Mucosa of stomach (tissue), 1 donor: Measurements from ENCODE around the gene KRT3.
"Not testable (repeated sequence)": the region's sequence is repeated elsewhere in the genome, so short reads cannot be mapped to it uniquely, and the experiment has no call there.

Source experiments
- H3K27me3 ChIP-seq: one replicate; pipeline ENCODE4 v1.7.0; 2013; ENCODE audit warnings: mild to moderate bottlenecking, low read length; ENCODE audit not compliant: control insufficient read depth, insufficient read depth
- H3K36me3 ChIP-seq: one replicate; pipeline ENCODE4 v1.7.0; 2013; ENCODE audit warnings: low read length; ENCODE audit not compliant: control insufficient read depth, insufficient read depth
- H3K4me1 ChIP-seq: one replicate; pipeline ENCODE4 v1.7.0; 2013; ENCODE audit warnings: mild to moderate bottlenecking, low read length; ENCODE audit not compliant: control insufficient read depth, insufficient read depth
- H3K4me3 ChIP-seq: one replicate; pipeline ENCODE4 v1.7.0; 2013; ENCODE audit warnings: low read length
- H3K9ac ChIP-seq: one replicate; pipeline ENCODE4 v1.7.0; 2013; ENCODE audit warnings: mild to moderate bottlenecking, low read length, moderate library complexity
- H3K9me3 ChIP-seq: one replicate; pipeline ENCODE4 v1.7.0; 2013; ENCODE audit warnings: mild to moderate bottlenecking, low read length, moderate library complexity; ENCODE audit not compliant: control insufficient read depth
- donor health status: Pancreatic carcinoma.

The KRT3 gene

GRCh38 chr12:52767020-52767379 lies 28.9 kb downstream of the KRT3 start:
- H3K27me3 ChIP-seq, result peaks cover 8% of the 10 kb centered on the region
- H3K9me3 ChIP-seq, result no peaks in the 10 kb centered on the region
- H3K4me1 ChIP-seq, result no peaks in the 10 kb centered on the region
- no peaks in the 10 kb centered on the region for H3K36me3 ChIP-seq
- no peak overlapping the region for H3K9ac ChIP-seq
- H3K4me3 ChIP-seq, result no peak overlapping the region

- H3K4me3 ChIP-seq, result no peak overlapping the region
- peaks cover 5% of the 10 kb centered on the region for H3K27me3 ChIP-seq
- no peak overlapping the region for H3K9ac ChIP-seq
- no peaks in the 10 kb centered on the region for H3K4me1 ChIP-seq
- no peaks in the 10 kb centered on the region for H3K9me3 ChIP-seq
- H3K36me3 ChIP-seq, result no peaks in the 10 kb centered on the region
Observed at GRCh38 chr12:52766351-52767019, 29.4 kb downstream of the KRT3 start.

DNA sequence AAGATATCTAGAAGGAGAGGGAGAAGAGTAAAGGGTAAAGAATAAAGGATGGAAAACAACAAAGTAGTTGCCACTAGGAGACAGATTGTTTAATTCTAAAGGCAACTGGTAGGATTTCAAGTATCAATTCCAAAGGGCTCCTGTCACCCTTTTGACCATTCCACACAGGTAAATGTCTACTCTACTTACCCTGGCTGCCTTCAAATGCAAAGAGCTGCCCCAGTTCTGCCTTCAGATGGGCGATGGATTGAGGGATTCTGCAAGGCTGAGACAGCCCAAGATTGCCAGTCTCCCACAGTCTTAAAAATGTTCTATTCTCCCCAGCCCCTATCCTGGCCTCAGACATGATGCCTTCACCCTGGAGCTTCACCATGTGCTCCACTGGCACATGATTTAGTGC lies 30.2 kb downstream of the KRT3 start:
- H3K9ac ChIP-seq, result no peak overlapping the region
- H3K36me3 ChIP-seq, result no peaks in the 10 kb centered on the region
- H3K27me3 ChIP-seq, result peaks cover 5% of the 10 kb centered on the region
- no peaks in the 10 kb centered on the region for H3K4me1 ChIP-seq
- H3K4me3 ChIP-seq, result no peak overlapping the region
- no peaks in the 10 kb centered on the region for H3K9me3 ChIP-seq

- Histone ChIP-seq H3K9ac (no peak overlapping the region), H3K9me3 (no peaks in the 10 kb centered on the region), H3K4me1 (no peaks in the 10 kb centered on the region), H3K36me3 (no peaks in the 10 kb centered on the region), H3K4me3 (no peak overlapping the region), H3K27me3 (peaks cover 5% of the 10 kb centered on the region)
Observed at GRCh38 chr12:52763991-52764390, 31.9 kb downstream of the KRT3 start.

GRCh38 chr12:52763036-52763659 lies 32.8 kb downstream of the KRT3 start:
- H3K9me3 ChIP-seq, result no peaks in the 10 kb centered on the region

GRCh38 chr12:52761802-52762201 lies 34.1 kb downstream of the KRT3 start:
- Histone ChIP-seq H3K4me3 (no peak overlapping the region), H3K9ac (no peak overlapping the region), H3K36me3 (no peaks in the 10 kb centered on the region), H3K27me3 (no peaks in the 10 kb centered on the region), H3K9me3 (no peaks in the 10 kb centered on the region), H3K4me1 (no peaks in the 10 kb centered on the region)

More at GRCh38 chr12:52763036-52763659, 32.8 kb downstream of the KRT3 start:
- H3K9ac ChIP-seq, result no peak overlapping the region
- H3K27me3 ChIP-seq, result peaks cover 2% of the 10 kb centered on the region
- no peaks in the 10 kb centered on the region for H3K4me1 ChIP-seq
- no peaks in the 10 kb centered on the region for H3K36me3 ChIP-seq
- no peak overlapping the region for H3K4me3 ChIP-seq

DNA sequence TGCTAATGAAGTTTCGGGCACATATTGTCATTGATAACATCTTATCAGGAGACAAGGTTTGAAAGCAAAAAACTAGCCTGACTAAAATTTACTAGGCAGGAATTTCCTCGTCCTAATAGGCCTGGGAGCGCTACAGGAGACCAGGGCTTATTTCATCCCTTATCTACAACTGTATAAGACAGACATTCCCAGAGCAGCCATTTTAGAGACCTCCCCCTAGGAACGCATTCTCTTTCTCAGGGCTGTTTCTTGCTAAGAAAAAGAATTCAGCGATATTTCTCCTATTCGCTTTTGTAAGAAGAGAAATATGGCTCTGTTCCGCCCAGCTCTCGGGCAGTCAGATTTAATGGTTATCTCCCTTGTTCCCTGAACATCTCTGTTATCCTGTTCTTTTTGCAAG lies 34.7 kb downstream of the KRT3 start:
- H3K27me3 ChIP-seq, H3K9ac ChIP-seq, H3K4me3 ChIP-seq, H3K36me3 ChIP-seq, H3K4me1 ChIP-seq, H3K9me3 ChIP-seq: not testable (repeated sequence)

GRCh38 chr12:52760623-52761022 lies 35.3 kb downstream of the KRT3 start:
- H3K9me3 ChIP-seq, result no peaks in the 10 kb centered on the region
- no peak overlapping the region for H3K9ac ChIP-seq
- H3K4me1 ChIP-seq, result no peaks in the 10 kb centered on the region

DNA sequence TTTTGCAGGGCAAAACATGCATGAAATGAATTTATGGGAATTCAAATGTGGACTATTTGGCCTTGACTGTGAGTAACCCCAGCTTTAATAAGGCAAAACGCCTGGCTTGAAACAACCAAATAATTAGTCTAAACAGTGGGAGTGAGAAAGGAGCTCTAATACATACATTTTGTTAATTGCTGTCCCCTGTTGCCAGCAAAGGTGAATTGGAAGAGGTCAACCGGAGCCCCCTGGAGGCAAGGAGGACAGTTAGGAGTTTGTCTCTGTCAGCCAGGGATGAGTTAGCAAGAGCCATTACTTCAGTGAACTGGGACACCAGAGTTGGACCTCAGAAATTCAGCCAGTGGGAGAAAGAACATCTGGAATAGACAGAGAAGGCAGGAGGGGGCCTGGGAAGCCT lies 36.2 kb downstream of the KRT3 start:
- Histone ChIP-seq H3K27me3 (no peaks in the 10 kb centered on the region), H3K4me3 (no peak overlapping the region), H3K36me3 (no peaks in the 10 kb centered on the region), H3K4me1 (no peaks in the 10 kb centered on the region), H3K9me3 (no peaks in the 10 kb centered on the region), H3K9ac (no peak overlapping the region)

More at GRCh38 chr12:52760623-52761022, 35.3 kb downstream of the KRT3 start:
- no peak overlapping the region for H3K4me3 ChIP-seq
- no peaks in the 10 kb centered on the region for H3K27me3 ChIP-seq
- no peaks in the 10 kb centered on the region for H3K36me3 ChIP-seq

DNA sequence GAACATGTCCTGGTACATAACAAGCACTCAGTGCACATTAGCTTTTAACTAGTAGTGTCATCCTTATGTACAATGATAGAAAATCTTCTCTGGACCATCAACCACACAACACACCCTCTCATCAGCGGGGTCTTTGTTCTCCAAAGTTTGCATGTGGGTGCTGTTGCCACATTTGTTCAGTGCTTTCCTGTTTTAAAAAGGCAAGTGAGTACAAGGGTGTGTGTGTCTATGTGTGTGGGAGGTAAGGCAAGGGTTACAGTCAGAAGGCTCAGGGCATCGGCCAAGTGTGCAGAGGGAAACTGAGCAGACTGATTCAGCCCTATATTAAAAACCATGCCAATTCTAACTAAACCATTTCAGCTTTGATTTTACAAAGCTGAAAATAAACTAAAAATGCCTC lies 36.7 kb downstream of the KRT3 start:
- no peaks in the 10 kb centered on the region for H3K27me3 ChIP-seq
- H3K36me3 ChIP-seq, result no peaks in the 10 kb centered on the region
- H3K4me3 ChIP-seq, result no peak overlapping the region
- H3K9me3 ChIP-seq, result no peaks in the 10 kb centered on the region
- H3K4me1 ChIP-seq, result no peaks in the 10 kb centered on the region
- no peak overlapping the region for H3K9ac ChIP-seq

DNA sequence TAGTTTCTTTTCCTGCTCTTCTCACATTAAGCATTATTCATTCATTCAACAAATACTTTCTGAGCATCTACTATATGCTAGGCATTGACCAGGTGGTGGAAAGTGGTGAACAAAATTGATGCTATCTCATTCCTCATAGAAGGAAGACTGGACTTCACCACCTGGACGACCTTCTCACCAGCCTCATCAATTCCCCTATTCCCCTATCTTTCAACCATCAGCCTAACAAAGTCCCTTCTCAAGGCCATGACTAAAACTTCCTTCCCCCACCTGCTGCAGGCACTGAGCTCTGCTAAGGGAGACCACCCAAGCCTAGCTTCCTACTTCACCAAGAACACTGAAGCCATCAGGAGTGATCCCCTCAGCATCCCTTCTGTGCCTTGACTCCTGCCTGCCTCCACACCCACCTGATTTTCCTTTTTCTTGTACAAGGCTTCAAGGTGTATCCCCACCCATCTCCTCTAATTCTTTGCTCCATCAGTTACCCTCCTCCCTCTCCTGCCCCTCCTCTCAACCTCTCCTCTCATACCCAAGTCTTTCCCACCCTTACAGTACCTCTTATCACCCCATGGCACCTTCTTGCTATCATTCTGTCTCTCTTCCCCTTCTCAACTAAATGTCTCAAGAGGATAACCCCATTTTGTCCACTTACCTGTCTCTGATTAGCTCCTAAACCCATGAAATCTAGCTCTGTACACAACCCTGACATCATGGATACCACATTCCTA lies 38.3 kb downstream of the KRT3 start:
- no peaks in the 10 kb centered on the region for H3K9me3 ChIP-seq
- no peak overlapping the region for H3K4me3 ChIP-seq
- H3K4me1 ChIP-seq, result no peaks in the 10 kb centered on the region
- H3K9ac ChIP-seq, result no peak overlapping the region
- no peaks in the 10 kb centered on the region for H3K36me3 ChIP-seq
- H3K27me3 ChIP-seq, result peaks cover 5% of the 10 kb centered on the region

DNA sequence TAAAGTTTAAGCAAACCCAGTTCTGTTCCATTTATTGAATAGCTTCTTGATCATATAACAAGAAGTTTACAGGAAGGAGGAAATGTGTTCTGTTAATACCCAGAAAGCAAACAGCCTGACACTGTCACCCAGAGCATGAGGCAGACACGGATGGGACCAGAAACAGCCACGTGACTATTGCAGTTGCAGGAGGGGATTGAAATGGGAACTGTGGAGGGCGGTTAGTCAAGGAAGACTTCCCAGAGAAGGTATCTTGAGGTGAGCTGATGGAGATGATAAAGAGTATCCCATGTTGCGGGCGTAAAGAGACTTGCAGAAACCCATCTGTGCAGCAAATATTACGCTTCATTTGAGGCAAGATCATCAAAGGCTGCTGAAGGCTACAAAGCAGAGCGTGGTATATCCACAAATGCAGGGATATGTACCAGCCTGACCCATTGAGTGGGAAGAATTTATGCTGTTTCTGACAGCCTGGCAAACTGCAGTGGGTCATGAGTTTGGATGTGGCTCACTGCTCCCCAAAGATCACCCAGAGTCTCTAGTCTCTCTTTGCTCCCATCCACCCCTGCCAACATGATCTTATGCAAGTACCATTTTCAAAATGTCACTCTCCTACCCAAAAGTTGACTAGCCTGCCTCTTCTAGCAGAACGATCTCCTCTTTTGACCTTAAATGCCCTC lies 39.5 kb downstream of the KRT3 start:
- Histone ChIP-seq H3K27me3 (peaks cover 5% of the 10 kb centered on the region), H3K36me3 (no peaks in the 10 kb centered on the region), H3K9ac (no peak overlapping the region), H3K4me3 (no peak overlapping the region), H3K9me3 (no peaks in the 10 kb centered on the region), H3K4me1 (no peaks in the 10 kb centered on the region)
